ENCODE data around the gene PTPRM. TPM values are rescaled to one million over a fixed set of nuclear protein-coding genes. Genes with fewer than 3 reads are reported as not detected.

The PTPRM gene
- polyA plus RNA-seq, 1 of the 3 experiments (the other 2 are of a cell fraction) = 16.0 TPM

GRCh38 chr18:7645756-7646155, 78.6 kb downstream of the PTPRM start (continued):
- no peak for TF ChIP-seq MAX (IDR thresholded peaks at IDR 0.05; ENCODE audit: low read depth)
- no peak for TF ChIP-seq PBX3 (IDR thresholded peaks at IDR 0.05)
- no peak for TF ChIP-seq TEAD4 (IDR thresholded peaks at IDR 0.05; ENCODE audit: borderline replicate concordance, insufficient read depth)
- no peak for TF ChIP-seq USF1 (IDR thresholded peaks at IDR 0.05; ENCODE audit: borderline replicate concordance, low read depth)

GRCh38 chr18:7646174-7646886, 79.2 kb downstream of the PTPRM start:
- CTCF ChIA-PET = interaction anchor here (0.9 kb wide), 1 partner anchor 834 kb away, joined by 3 read pairs; no protein-coding TSS in a partner anchor
- H3K79me2 ChIP-seq (ENCODE audit: insufficient read depth) = no peaks in the 10 kb centered on the region
- no peak overlapping the region for H3K4me2 ChIP-seq
- no peaks in the 10 kb centered on the region for H3K9me3 ChIP-seq
- H3K27ac ChIP-seq (ENCODE audit: low read depth in 2 of 2, low read length in 1 of 2) = no peak overlapping the region
- no peak for DNase-seq
- 26% methylated on average over 6 of the region's 6 CpGs for WGBS (ENCODE audit: low lambda C conversion rate)
- no peaks in the 10 kb centered on the region for H3K9me2 ChIP-seq
- no peaks in the 10 kb centered on the region for H3K27me3 ChIP-seq (ENCODE audit: insufficient read depth)
- H3F3A ChIP-seq (replicated peaks; ENCODE audit: insufficient read depth) = no peaks in the 10 kb centered on the region
- no peaks in the 10 kb centered on the region for H4K20me1 ChIP-seq (ENCODE audit: insufficient read depth)
- H3K36me3 ChIP-seq (replicated peaks in 1 of 2; ENCODE audit: control insufficient read depth in 1 of 2, insufficient read depth in 2 of 2, low read length in 1 of 2) = no peaks in the 10 kb centered on the region
- POLR2A ChIA-PET = no interaction called here
- H3K4me1 ChIP-seq (ENCODE audit: control insufficient read depth in 1 of 2, insufficient read depth in 2 of 2, low read depth in 1 of 2, low read length in 1 of 2) = peaks cover 0 to 7% of the 10 kb centered on the region in 2 experiments; a peak in 2 of 4 replicates
- H3K4me3 ChIP-seq (ENCODE audit: low read depth in 2 of 2, low read length in 1 of 2) = no peak overlapping the region
- TF ChIP-seq FOSL2 (IDR thresholded peaks at IDR 0.05; ENCODE audit: borderline replicate concordance, low read depth) (no peak), REST (IDR thresholded peaks at IDR 0.05; ENCODE audit: low read depth, low read length) (no peak), GABPA (IDR thresholded peaks at IDR 0.05; ENCODE audit: low read depth) (no peak), ELF1 (IDR thresholded peaks at IDR 0.05) (no peak), CTCF (IDR thresholded peaks at IDR 0.05) (no peak), SMC3 (IDR thresholded peaks at IDR 0.05; ENCODE audit: low read depth, low read length) (no peak), EP300 (IDR thresholded peaks at IDR 0.05; ENCODE audit: borderline replicate concordance in 1 of 2, low read depth in 1 of 2, low read length in 1 of 2) (no peak), YY1 (IDR thresholded peaks at IDR 0.05; ENCODE audit: low read depth) (no peak), FOXJ3 (CRISPR knock-in tag; IDR thresholded peaks at IDR 0.05) (no peak), TAF1 (IDR thresholded peaks at IDR 0.05; ENCODE audit: borderline replicate concordance, low read depth, low read length) (no peak), EZH2phosphoT487 (IDR thresholded peaks at IDR 0.05; ENCODE audit: borderline replicate concordance, low read depth) (no peak), NFIC (IDR thresholded peaks at IDR 0.05; ENCODE audit: borderline replicate concordance) (no peak), TEAD4 (IDR thresholded peaks at IDR 0.05; ENCODE audit: borderline replicate concordance, insufficient read depth) (no peak), USF1 (IDR thresholded peaks at IDR 0.05; ENCODE audit: borderline replicate concordance, low read depth) (no peak), MEF2A (IDR thresholded peaks at IDR 0.05; ENCODE audit: borderline replicate concordance, low read depth) (no peak), JUND (IDR thresholded peaks at IDR 0.05) (no peak), PBX3 (IDR thresholded peaks at IDR 0.05) (no peak), SIN3A (IDR thresholded peaks at IDR 0.05; ENCODE audit: borderline replicate concordance, low read depth, low read length) (no peak)
- no peak overlapping the region for H3K9ac ChIP-seq
- H2AFZ ChIP-seq (ENCODE audit: low read depth) = no peak overlapping the region
